WTC11 (cell line): ENCODE data around the gene KIAA1586.

Experiments
- NR2C2 ChIP-seq: sonication (generic); formaldehyde crosslinking; IDR thresholded peaks from 2 replicates; pipeline ENCODE4 v1.8.0; 2022; ENCODE audit warnings: mild to moderate bottlenecking, missing genetic modification reagents
- SMAD3 ChIP-seq: sonication (generic); formaldehyde crosslinking; IDR thresholded peaks from 2 replicates; pipeline ENCODE4 v1.8.0; 2022; ENCODE audit warnings: missing genetic modification reagents, mild to moderate bottlenecking, borderline replicate concordance
- ZNF263 ChIP-seq: sonication (generic); formaldehyde crosslinking; IDR thresholded peaks from 2 replicates; pipeline ENCODE4 v1.8.1; 2022; ENCODE audit warnings: low read depth, mild to moderate bottlenecking, moderate library complexity, missing genetic modification reagents
- TF ChIP-seq, protein P1 (sequence below): fragments of 200-600 bp; IDR thresholded peaks from 2 replicates; pipeline ENCODE4 v1.8.0; 2022; ENCODE audit warnings: antibody characterized with exemption
- TF ChIP-seq, protein P2 (sequence below): sonication (generic); formaldehyde crosslinking; IDR thresholded peaks from 2 replicates; pipeline ENCODE4 v1.8.1; 2023; ENCODE audit warnings: mild to moderate bottlenecking, missing genetic modification reagents, moderate library complexity
- TF ChIP-seq, protein P3 (sequence below): sonication (generic); formaldehyde crosslinking; IDR thresholded peaks from 2 replicates; pipeline ENCODE4 v1.8.0; 2023; ENCODE audit warnings: missing genetic modification reagents
- TF ChIP-seq, protein P4 (sequence below): sonication (generic); formaldehyde crosslinking; conservative IDR thresholded peaks from 2 replicates; pipeline ENCODE4 v1.8.1; 2022; ENCODE audit warnings: mild to moderate bottlenecking, missing genetic modification reagents

DNA sequence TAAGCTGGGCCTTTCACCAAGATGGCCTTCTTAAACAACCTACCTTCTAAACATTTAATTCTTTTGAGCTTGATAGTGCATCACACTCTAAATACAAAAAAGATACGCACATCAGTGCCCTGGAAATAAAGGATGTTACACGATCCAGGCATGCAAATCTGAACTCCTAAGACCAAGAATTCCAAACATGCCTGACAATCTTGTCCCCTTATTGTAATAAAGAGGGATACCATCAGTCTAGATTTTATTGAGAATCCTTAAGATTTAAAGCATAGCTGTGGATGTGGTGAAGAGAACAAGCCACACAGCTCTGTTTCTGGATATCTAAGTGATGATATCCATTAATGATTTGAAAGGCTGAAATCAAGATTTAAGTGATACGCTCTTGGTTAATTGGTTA is 56.5 kb downstream of the KIAA1586 start:
- TF ChIP-seq, protein P1, sequence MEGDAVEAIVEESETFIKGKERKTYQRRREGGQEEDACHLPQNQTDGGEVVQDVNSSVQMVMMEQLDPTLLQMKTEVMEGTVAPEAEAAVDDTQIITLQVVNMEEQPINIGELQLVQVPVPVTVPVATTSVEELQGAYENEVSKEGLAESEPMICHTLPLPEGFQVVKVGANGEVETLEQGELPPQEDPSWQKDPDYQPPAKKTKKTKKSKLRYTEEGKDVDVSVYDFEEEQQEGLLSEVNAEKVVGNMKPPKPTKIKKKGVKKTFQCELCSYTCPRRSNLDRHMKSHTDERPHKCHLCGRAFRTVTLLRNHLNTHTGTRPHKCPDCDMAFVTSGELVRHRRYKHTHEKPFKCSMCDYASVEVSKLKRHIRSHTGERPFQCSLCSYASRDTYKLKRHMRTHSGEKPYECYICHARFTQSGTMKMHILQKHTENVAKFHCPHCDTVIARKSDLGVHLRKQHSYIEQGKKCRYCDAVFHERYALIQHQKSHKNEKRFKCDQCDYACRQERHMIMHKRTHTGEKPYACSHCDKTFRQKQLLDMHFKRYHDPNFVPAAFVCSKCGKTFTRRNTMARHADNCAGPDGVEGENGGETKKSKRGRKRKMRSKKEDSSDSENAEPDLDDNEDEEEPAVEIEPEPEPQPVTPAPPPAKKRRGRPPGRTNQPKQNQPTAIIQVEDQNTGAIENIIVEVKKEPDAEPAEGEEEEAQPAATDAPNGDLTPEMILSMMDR = no peak
- no peak for TF ChIP-seq NR2C2 (CRISPR knock-in tag)
- TF ChIP-seq, protein P2, sequence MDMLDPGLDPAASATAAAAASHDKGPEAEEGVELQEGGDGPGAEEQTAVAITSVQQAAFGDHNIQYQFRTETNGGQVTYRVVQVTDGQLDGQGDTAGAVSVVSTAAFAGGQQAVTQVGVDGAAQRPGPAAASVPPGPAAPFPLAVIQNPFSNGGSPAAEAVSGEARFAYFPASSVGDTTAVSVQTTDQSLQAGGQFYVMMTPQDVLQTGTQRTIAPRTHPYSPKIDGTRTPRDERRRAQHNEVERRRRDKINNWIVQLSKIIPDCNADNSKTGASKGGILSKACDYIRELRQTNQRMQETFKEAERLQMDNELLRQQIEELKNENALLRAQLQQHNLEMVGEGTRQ (CRISPR knock-in tag) = no peak
- TF ChIP-seq, protein P3, sequence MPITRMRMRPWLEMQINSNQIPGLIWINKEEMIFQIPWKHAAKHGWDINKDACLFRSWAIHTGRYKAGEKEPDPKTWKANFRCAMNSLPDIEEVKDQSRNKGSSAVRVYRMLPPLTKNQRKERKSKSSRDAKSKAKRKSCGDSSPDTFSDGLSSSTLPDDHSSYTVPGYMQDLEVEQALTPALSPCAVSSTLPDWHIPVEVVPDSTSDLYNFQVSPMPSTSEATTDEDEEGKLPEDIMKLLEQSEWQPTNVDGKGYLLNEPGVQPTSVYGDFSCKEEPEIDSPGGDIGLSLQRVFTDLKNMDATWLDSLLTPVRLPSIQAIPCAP (CRISPR knock-in tag) = no peak
- TF ChIP-seq SMAD3 (CRISPR knock-in tag) = no peak
- no peak for TF ChIP-seq ZNF263 (CRISPR knock-in tag)
- TF ChIP-seq, protein P4, sequence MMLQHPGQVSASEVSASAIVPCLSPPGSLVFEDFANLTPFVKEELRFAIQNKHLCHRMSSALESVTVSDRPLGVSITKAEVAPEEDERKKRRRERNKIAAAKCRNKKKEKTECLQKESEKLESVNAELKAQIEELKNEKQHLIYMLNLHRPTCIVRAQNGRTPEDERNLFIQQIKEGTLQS = no peak
